GM12878 (cell line): ENCODE results near the gene PDCD6IP. TPM values are rescaled to one million over a fixed set of nuclear protein-coding genes. Genes with fewer than 3 reads are reported as not detected.
A peak's percentile ranks its signal among the peaks of the same experiment; 100 is the strongest.

Source experiments
- ATAC-seq: fragments of 200-7000 bp; cut with Tn5 transposase; 3 replicates; pipeline ENCODE4 v1.9.1; 2020; ENCODE audit warnings: mild to moderate bottlenecking, moderate library complexity
- BruUV-seq: library from RNA; stranded (reverse); fragments of 400-500 nt; replicated peaks from 2 replicates; lab custom pipeline; 2021; lab: Mats Ljungman, UMichigan
- CTCF ChIA-PET: fragments of 300-600 bp; sonication (Branson Sonifier 250); formaldehyde crosslinking; extraction: SDS; loops from one replicate; lab custom pipeline; 2021; ENCODE audit warnings: inconsistent platforms; lab: Yijun Ruan, JAX
- POLR2A ChIA-PET: fragments of 350-600 bp; formaldehyde crosslinking; extraction: SDS; loops from one replicate; lab custom pipeline; 2021; ENCODE audit warnings: inconsistent platforms; lab: Charles Lee
- RAD21 ChIA-PET: fragments of 300-600 bp; sonication (Branson Sonifier 250); formaldehyde crosslinking; loops from one replicate; lab custom pipeline; 2023; ENCODE audit warnings: antibody characterized with exemption; ENCODE audit not compliant: unreplicated experiment; lab: Charles Lee
- SMC1A ChIA-PET: fragments of 300-600 bp; sonication (Branson Sonifier 250); formaldehyde crosslinking; loops from one replicate; lab custom pipeline; 2023; ENCODE audit not compliant: unreplicated experiment, uncharacterized antibody; lab: Charles Lee
- DNase-seq: peaks from one replicate; pipeline ENCODE4 v3.0.0-alpha.2; 2011; ENCODE audit warnings: low read depth, low spot score
- FAIRE-seq: peaks from 3 replicates; lab custom pipeline; 2011; peaks lifted over from hg19 to GRCh38; lab: Jason Lieb, UNC
- H2AFZ ChIP-seq: 2 replicates; pipeline ENCODE4 v1.6.0; 2011; ENCODE audit warnings: low read depth, low read length, control low read depth; ENCODE audit not compliant: control insufficient read depth
- H3K27ac ChIP-seq: 2 replicates; pipeline ENCODE4 v1.5.1; 2011; ENCODE audit warnings: control low read depth; ENCODE audit not compliant: control insufficient read depth, insufficient read depth
- H3K27me3 ChIP-seq, 2 experiments: replicated peaks in 1 of 2; 2 replicates each; pipeline versions ENCODE4 v1.6.0 to v1.6.1; 2011; ENCODE audit warnings: low read length in 1 of 2; ENCODE audit not compliant: control insufficient read depth in 2 of 2, insufficient read depth in 2 of 2
- H3K36me3 ChIP-seq, 2 experiments: 2 replicates each; pipeline ENCODE4 v1.5.1; 2011; ENCODE audit warnings: low read length in 1 of 2; ENCODE audit not compliant: control insufficient read depth in 2 of 2, insufficient read depth in 2 of 2
- H3K4me1 ChIP-seq: 2 replicates; pipeline ENCODE4 v1.6.1; 2011; ENCODE audit warnings: mild to moderate bottlenecking, low read length, moderate library complexity, mixed read lengths; ENCODE audit not compliant: control insufficient read depth, insufficient read depth
- H3K4me2 ChIP-seq: 2 replicates; pipeline ENCODE4 v1.6.0; 2011; ENCODE audit warnings: control low read depth; ENCODE audit not compliant: control insufficient read depth, insufficient read depth
- H3K4me3 ChIP-seq: fragments of 200-600 bp; sonication (generic); 2 replicates; pipeline ENCODE4 v1.5.1; 2016
- H3K79me2 ChIP-seq: 2 replicates; pipeline ENCODE4 v1.6.0; 2011; ENCODE audit warnings: low read length; ENCODE audit not compliant: control insufficient read depth, insufficient read depth
- H3K9ac ChIP-seq: 2 replicates; pipeline ENCODE4 v1.8.0; 2011; ENCODE audit warnings: low read length, control low read depth, mixed read lengths; ENCODE audit not compliant: control insufficient read depth, insufficient read depth
- H3K9me3 ChIP-seq: replicated peaks from 3 replicates; pipeline ENCODE4 v1.5.1; 2011; ENCODE audit warnings: mild to moderate bottlenecking, low read length; ENCODE audit not compliant: control insufficient read depth, insufficient read depth
- H4K20me1 ChIP-seq: 2 replicates; pipeline ENCODE4 v1.6.0; 2011; ENCODE audit not compliant: control insufficient read depth, insufficient read depth
- MTA2 ChIP-seq: fragments of 450-650 bp; IDR thresholded peaks from 2 replicates; pipeline ENCODE4 v1.6.1; 2016; ENCODE audit warnings: low read depth, mild to moderate bottlenecking, moderate library complexity
- POLR2A ChIP-seq: IDR thresholded peaks from 2 replicates; pipeline ENCODE4 v1.6.1; 2011; ENCODE audit warnings: low read depth, mild to moderate bottlenecking, low read length
- YY1 ChIP-seq: IDR thresholded peaks from 2 replicates; pipeline ENCODE4 v1.6.1; 2011; ENCODE audit warnings: low read depth, mild to moderate bottlenecking, low read length
- WGBS: methylation state at CpG from one replicate; pipeline ENCODE4 v1.1.6; 2016; ENCODE audit warnings: low lambda C conversion rate; ENCODE audit not compliant: insufficient replicate concordance, insufficient coverage; ENCODE audit errors: missing lambda C conversion rate; 5-methylcytosine and 5-hydroxymethylcytosine counted together
- in situ Hi-C: fragments of 300-500 bp; cut with MboI; formaldehyde crosslinking; loops from 9 replicates; pipeline ENCODE4 v1.14.3; 2018; ENCODE audit warnings: mixed read lengths
- intact Hi-C: fragments of 100-400 bp; cut with micrococcal nuclease; formaldehyde crosslinking; loops from one replicate; pipeline ENCODE4 v1.14.2; 2022; ENCODE audit not compliant: unreplicated experiment
- polyA plus RNA-seq, 11 experiments: library from polyadenylated mRNA; depleted of rRNA in 4 of 11; unstranded in 6 of 11; stranded (reverse) in 5 of 11; fragments of >200 nt; fragmentation: Nextera tagmentation in 4 of 11; fragmentation: Illumina TruSeq in 1 of 11; extraction: Ambion mirVana in 4 of 11; extraction: Trizol in 1 of 11; gene quantifications; 1 replicate in 1 of 11; 2 replicates in 10 of 11; pipeline versions ENCODE4 v1.2.1 to v1.2.3, GENCODE V29; 2011 to 2016; ENCODE audit warnings: inconsistent platforms in 2 of 11, missing spikeins in 2 of 11, low read depth in 1 of 11
- total RNA-seq, 4 experiments: library from RNA; depleted of rRNA in 3 of 4; stranded (reverse); fragments of >200 nt in 3 of 4; fragmentation: Illumina TruSeq in 1 of 4; extraction: Trizol in 1 of 4; gene quantifications; 2 replicates each; pipeline versions ENCODE4 v1.2.1 to v1.2.3, GENCODE V29; 2013 to 2021
- TF ChIP-seq, protein P1 (sequence below): IDR thresholded peaks from 2 replicates; pipeline ENCODE4 v1.6.1; 2012; ENCODE audit warnings: mild to moderate bottlenecking, low read depth, low read length

Gene PDCD6IP
- total and polyA plus RNA-seq, 10 of the 15 experiments (the other 5 are each of a cell fraction or from before 2014, with no cell fraction given), result 16.0 to 169 (median 81.2) TPM

- TF ChIP-seq, protein P1, sequence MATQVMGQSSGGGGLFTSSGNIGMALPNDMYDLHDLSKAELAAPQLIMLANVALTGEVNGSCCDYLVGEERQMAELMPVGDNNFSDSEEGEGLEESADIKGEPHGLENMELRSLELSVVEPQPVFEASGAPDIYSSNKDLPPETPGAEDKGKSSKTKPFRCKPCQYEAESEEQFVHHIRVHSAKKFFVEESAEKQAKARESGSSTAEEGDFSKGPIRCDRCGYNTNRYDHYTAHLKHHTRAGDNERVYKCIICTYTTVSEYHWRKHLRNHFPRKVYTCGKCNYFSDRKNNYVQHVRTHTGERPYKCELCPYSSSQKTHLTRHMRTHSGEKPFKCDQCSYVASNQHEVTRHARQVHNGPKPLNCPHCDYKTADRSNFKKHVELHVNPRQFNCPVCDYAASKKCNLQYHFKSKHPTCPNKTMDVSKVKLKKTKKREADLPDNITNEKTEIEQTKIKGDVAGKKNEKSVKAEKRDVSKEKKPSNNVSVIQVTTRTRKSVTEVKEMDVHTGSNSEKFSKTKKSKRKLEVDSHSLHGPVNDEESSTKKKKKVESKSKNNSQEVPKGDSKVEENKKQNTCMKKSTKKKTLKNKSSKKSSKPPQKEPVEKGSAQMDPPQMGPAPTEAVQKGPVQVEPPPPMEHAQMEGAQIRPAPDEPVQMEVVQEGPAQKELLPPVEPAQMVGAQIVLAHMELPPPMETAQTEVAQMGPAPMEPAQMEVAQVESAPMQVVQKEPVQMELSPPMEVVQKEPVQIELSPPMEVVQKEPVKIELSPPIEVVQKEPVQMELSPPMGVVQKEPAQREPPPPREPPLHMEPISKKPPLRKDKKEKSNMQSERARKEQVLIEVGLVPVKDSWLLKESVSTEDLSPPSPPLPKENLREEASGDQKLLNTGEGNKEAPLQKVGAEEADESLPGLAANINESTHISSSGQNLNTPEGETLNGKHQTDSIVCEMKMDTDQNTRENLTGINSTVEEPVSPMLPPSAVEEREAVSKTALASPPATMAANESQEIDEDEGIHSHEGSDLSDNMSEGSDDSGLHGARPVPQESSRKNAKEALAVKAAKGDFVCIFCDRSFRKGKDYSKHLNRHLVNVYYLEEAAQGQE, result no peak
These were observed 81.1 kb downstream of the PDCD6IP start (continued) for GRCh38 chr3:33879540-33879939.

- Histone ChIP-seq H3K9me3 (no peaks in the 10 kb centered on the region), H3K4me1 (peaks cover 4% of the 10 kb centered on the region; the same call in 1 of the 2 replicates), H3K4me2 (no peak overlapping the region), H3K9ac (no peak overlapping the region), H3K36me3 (no peaks in the 10 kb centered on the region), H2AFZ (no peak overlapping the region), H3K4me3 (no peak overlapping the region), H3K79me2 (no peaks in the 10 kb centered on the region), H3K27me3 (no peaks in the 10 kb centered on the region), H4K20me1 (no peaks in the 10 kb centered on the region), H3K27ac (no peak overlapping the region)
- RAD21 ChIA-PET, result interaction anchor here (0.6 to 1.0 kb wide), 2 partner anchors 379 to 1779 kb away, joined by 3 to 4 read pairs; no protein-coding TSS in a partner anchor
- intact Hi-C loops (loop anchor here (5.0 to 10.0 kb wide), 3 partner anchors 136 to 513 kb away; no protein-coding TSS in a partner anchor), in situ Hi-C loops (loop anchor here (5.0 kb wide), 1 partner anchor 801 kb away; no protein-coding TSS in a partner anchor)
- no peak for TF ChIP-seq YY1
- TF ChIP-seq MTA2, result no peak
- peak; percentile 25; the same call in 1 of the 2 replicates for TF ChIP-seq POLR2A
- SMC1A ChIA-PET, result interaction anchor here (1.0 to 3.2 kb wide), 3 partner anchors 9 to 803 kb away, joined by 3 to 60 read pairs (median 3); no protein-coding TSS in a partner anchor
- no peak for DNase-seq
- WGBS, result 58% methylated on average over 14 of the region's 14 CpGs
- no peak for ATAC-seq
- FAIRE-seq, result no peak
- no TSS peak for BruUV-seq
- CTCF ChIA-PET, result interaction anchor here (2.3 to 11.1 kb wide), 2 partner anchors 80 to 804 kb away, joined by 6 to 170 read pairs; no protein-coding TSS in a partner anchor
- POLR2A ChIA-PET, result no interaction called here
These were observed 83.0 kb downstream of the PDCD6IP start for GRCh38 chr3:33881156-33882064.
